Measurements from ENCODE around the gene THSD4.

DNA sequence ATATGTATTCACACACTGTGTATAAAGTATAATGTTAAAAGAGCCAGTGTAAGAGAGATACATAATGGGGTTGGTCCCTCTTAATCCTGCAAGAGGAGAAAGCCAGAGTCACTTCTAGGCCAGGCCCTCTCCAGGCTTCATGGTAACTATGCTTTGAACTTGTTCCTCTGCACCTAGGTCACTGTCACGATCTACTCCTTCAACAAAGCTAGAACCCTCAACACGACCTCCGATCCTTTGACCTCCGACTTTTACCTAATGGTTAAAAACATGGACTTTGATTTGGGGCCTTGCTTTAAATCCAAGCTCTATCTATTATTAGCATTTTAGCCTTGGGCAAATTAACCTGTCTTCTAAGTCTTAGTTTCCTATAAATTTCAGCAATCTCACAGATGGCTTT is 541.2 kb downstream of the THSD4 start:
- TF ChIP-seq POLR2A (IDR thresholded peaks at IDR 0.05): no peak
- TF ChIP-seq, protein P1, sequence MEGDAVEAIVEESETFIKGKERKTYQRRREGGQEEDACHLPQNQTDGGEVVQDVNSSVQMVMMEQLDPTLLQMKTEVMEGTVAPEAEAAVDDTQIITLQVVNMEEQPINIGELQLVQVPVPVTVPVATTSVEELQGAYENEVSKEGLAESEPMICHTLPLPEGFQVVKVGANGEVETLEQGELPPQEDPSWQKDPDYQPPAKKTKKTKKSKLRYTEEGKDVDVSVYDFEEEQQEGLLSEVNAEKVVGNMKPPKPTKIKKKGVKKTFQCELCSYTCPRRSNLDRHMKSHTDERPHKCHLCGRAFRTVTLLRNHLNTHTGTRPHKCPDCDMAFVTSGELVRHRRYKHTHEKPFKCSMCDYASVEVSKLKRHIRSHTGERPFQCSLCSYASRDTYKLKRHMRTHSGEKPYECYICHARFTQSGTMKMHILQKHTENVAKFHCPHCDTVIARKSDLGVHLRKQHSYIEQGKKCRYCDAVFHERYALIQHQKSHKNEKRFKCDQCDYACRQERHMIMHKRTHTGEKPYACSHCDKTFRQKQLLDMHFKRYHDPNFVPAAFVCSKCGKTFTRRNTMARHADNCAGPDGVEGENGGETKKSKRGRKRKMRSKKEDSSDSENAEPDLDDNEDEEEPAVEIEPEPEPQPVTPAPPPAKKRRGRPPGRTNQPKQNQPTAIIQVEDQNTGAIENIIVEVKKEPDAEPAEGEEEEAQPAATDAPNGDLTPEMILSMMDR (IDR thresholded peaks at IDR 0.05): no peak
- no peak for TF ChIP-seq POLR2AphosphoS5 (IDR thresholded peaks at IDR 0.05)

Measured in suprapubic skin (tissue), 4 donors.